SK-N-MC (cell line): ENCODE data around the gene WDR7.

ENCODE experiments used
- EZH2 ChIP-seq: fragments of 200-600 bp; sonication (generic); IDR thresholded peaks from one replicate; pipeline ENCODE4 v1.6.1; 2017; ENCODE audit warnings: antibody characterized with exemption
- FOXP2 ChIP-seq: optimal IDR thresholded peaks from 2 replicates; pipeline ENCODE3; 2011; ENCODE audit warnings: mild to moderate bottlenecking, moderate library complexity; ENCODE audit not compliant: insufficient read depth; ENCODE audit errors: extremely low read length, control extremely low read depth
- POLR2AphosphoS5 ChIP-seq: IDR thresholded peaks from 2 replicates; pipeline ENCODE4 v1.6.1; 2012; ENCODE audit warnings: mild to moderate bottlenecking, low read depth, low read length, borderline replicate concordance

GRCh38 chr18:56795381-56795780 lies 144.2 kb downstream of the WDR7 start:
- TF ChIP-seq POLR2AphosphoS5 (no peak), EZH2 (no peak), FOXP2 (no peak)
